Trophoblast cell (in vitro differentiated cells and primary cell): ENCODE measurements around the gene SFSWAP.

Source experiments
- DNase-seq, 2 donors: peaks; one replicate each; pipeline ENCODE4 v3.0.0-alpha.2; 2016
- H2AFZ ChIP-seq: 2 replicates; pipeline ENCODE4 v1.6.1; 2013; ENCODE audit warnings: low read length, moderate library complexity, mild to moderate bottlenecking; ENCODE audit not compliant: insufficient read depth, poor library complexity
- H2AK5ac ChIP-seq: 2 replicates; pipeline ENCODE4 v1.6.1; 2013; ENCODE audit warnings: mild to moderate bottlenecking, low read length
- H2BK120ac ChIP-seq: 2 replicates; pipeline ENCODE4 v1.6.1; 2013; ENCODE audit warnings: low read length, mild to moderate bottlenecking, moderate library complexity; ENCODE audit not compliant: insufficient read depth, poor library complexity
- H2BK12ac ChIP-seq: 2 replicates; pipeline ENCODE4 v1.6.1; 2013; ENCODE audit warnings: mild to moderate bottlenecking, low read length, moderate library complexity
- H2BK5ac ChIP-seq: 2 replicates; pipeline ENCODE4 v1.6.1; 2013; ENCODE audit warnings: low read length, low read depth, moderate library complexity, mild to moderate bottlenecking; ENCODE audit not compliant: poor library complexity
- H3K14ac ChIP-seq: 2 replicates; pipeline ENCODE4 v1.6.1; 2013; ENCODE audit warnings: mild to moderate bottlenecking, low read length
- H3K18ac ChIP-seq: 2 replicates; pipeline ENCODE4 v1.6.1; 2013; ENCODE audit warnings: mild to moderate bottlenecking, low read length
- H3K23ac ChIP-seq: 2 replicates; pipeline ENCODE4 v1.6.1; 2013; ENCODE audit warnings: low read length
- H3K27ac ChIP-seq: 2 replicates; pipeline ENCODE4 v1.5.1; 2013; ENCODE audit warnings: low read depth, mild to moderate bottlenecking, inconsistent platforms, low read length, moderate library complexity
- H3K27me3 ChIP-seq: 2 replicates; pipeline ENCODE4 v1.6.1; 2013; ENCODE audit warnings: inconsistent platforms, mild to moderate bottlenecking, low read length, moderate library complexity; ENCODE audit not compliant: insufficient read depth
- H3K36me3 ChIP-seq, 2 experiments: 1 replicate in 1 of 2; 2 replicates in 1 of 2; pipeline ENCODE4 v1.6.1; 2013; ENCODE audit warnings: low read length in 2 of 2, mild to moderate bottlenecking in 2 of 2, moderate library complexity in 1 of 2; ENCODE audit not compliant: insufficient read depth in 2 of 2, control insufficient read depth in 1 of 2
- H3K4ac ChIP-seq: 2 replicates; pipeline ENCODE4 v1.6.1; 2013; ENCODE audit warnings: low read depth, mild to moderate bottlenecking, low read length, moderate library complexity
- H3K4me1 ChIP-seq, 2 experiments: 1 replicate in 1 of 2; 2 replicates in 1 of 2; pipeline ENCODE4 v1.6.1; 2013; ENCODE audit warnings: low read length in 2 of 2, mild to moderate bottlenecking in 2 of 2, moderate library complexity in 1 of 2; ENCODE audit not compliant: insufficient read depth in 2 of 2, control insufficient read depth in 1 of 2
- H3K4me2 ChIP-seq: 2 replicates; pipeline ENCODE4 v1.6.1; 2013; ENCODE audit warnings: inconsistent platforms, mild to moderate bottlenecking, low read length, moderate library complexity
- H3K4me3 ChIP-seq: 2 replicates; pipeline ENCODE4 v1.5.1; 2013; ENCODE audit warnings: mild to moderate bottlenecking, low read depth, low read length, inconsistent platforms
- H3K79me1 ChIP-seq: one replicate; pipeline ENCODE4 v1.6.1; 2013; ENCODE audit warnings: low read length
- H3K79me2 ChIP-seq: 2 replicates; pipeline ENCODE4 v1.6.1; 2013; ENCODE audit warnings: low read length, mild to moderate bottlenecking; ENCODE audit not compliant: control insufficient read depth, insufficient read depth, poor library complexity
- H3K9ac ChIP-seq: 2 replicates; pipeline ENCODE4 v1.6.1; 2013; ENCODE audit warnings: mild to moderate bottlenecking, low read length
- H3K9me3 ChIP-seq: 2 replicates; pipeline ENCODE4 v1.6.1; 2013; ENCODE audit warnings: low read depth, mild to moderate bottlenecking, control low read depth, inconsistent platforms, low read length; ENCODE audit not compliant: insufficient read depth
- H4K12ac ChIP-seq: 2 replicates; pipeline ENCODE4 v1.6.1; 2013; ENCODE audit warnings: low read depth, mild to moderate bottlenecking, low read length, moderate library complexity
- H4K8ac ChIP-seq: 2 replicates; pipeline ENCODE4 v1.6.1; 2013; ENCODE audit warnings: low read depth, mild to moderate bottlenecking, low read length, moderate library complexity
- H4K91ac ChIP-seq: one replicate; pipeline ENCODE4 v1.6.1; 2013; ENCODE audit warnings: low read depth, mild to moderate bottlenecking, low read length, moderate library complexity
- WGBS: extraction: QIAGEN DNeasy Blood & Tissue Kit; methylation state at CpG from one replicate; pipeline ENCODE4 v1.1.7; 2013; ENCODE audit warnings: missing lambda C conversion rate; ENCODE audit not compliant: insufficient read length, insufficient coverage; ENCODE audit errors: extremely low coverage; 5-methylcytosine and 5-hydroxymethylcytosine counted together

Gene SFSWAP

DNA sequence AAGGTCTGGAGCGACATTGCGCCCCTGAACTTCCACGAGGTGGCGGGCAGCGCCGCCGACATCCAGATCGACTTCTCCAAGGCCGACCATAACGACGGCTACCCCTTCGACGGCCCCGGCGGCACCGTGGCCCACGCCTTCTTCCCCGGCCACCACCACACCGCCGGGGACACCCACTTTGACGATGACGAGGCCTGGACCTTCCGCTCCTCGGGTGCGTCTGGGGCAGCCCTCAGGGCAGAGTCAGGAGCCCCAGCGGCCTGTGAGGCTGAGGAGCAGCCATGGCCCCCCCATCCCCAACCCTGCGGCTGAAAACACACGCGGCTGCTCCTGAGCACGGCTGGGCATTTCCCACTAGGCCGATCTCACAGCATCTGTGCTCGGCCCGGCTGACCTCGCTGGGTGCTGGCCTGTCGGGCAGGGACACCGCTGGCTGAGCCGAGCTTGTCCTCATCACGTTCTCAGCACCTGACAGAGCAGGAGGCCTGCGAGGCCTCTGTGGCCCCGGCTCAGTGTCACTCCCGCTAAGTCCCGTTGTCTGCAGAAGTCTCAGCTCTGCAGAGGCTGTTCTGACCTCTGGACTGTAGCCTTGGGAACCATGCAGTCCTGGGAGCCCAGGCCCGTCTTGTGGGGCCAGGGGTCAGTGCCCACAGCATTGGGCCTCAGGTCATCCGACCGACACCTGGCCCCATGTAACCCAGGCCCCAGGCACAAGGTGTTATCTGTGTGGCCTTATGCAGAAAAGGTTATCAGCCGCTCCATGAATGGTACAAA, 129.9 kb downstream of the SFSWAP start:
- H3K27me3 ChIP-seq: no peaks in the 10 kb centered on the region
- no peak overlapping the region for H4K8ac ChIP-seq
- H3K27ac ChIP-seq: no peak overlapping the region
- H2BK5ac ChIP-seq: no peak overlapping the region
- peaks cover 2 to 8% of the 10 kb centered on the region in 2 experiments for H3K4me1 ChIP-seq
- H2BK12ac ChIP-seq: no peak overlapping the region
- WGBS: no CpG with 5 or more reads among the region's 46 CpGs
- H3K18ac ChIP-seq: no peak overlapping the region
- peaks cover 4 to 5% of the 10 kb centered on the region in 2 experiments for H3K36me3 ChIP-seq
- no peak overlapping the region for H3K4me3 ChIP-seq
- no peak overlapping the region for H2AK5ac ChIP-seq
- H3K79me1 ChIP-seq: no peaks in the 10 kb centered on the region
- H3K14ac ChIP-seq: no peak overlapping the region
- no peak overlapping the region for H3K4me2 ChIP-seq
- H3K9me3 ChIP-seq: peaks cover 2% of the 10 kb centered on the region
- H4K12ac ChIP-seq: no peak overlapping the region
- H3K23ac ChIP-seq: no peak overlapping the region
- H2AFZ ChIP-seq: no peak overlapping the region
- no peak overlapping the region for H3K4ac ChIP-seq
- H4K91ac ChIP-seq: no peak overlapping the region
- H2BK120ac ChIP-seq: no peak overlapping the region
- DNase-seq: peak in 1 of 2 donors; percentile 34
- H3K79me2 ChIP-seq: no peaks in the 10 kb centered on the region
- no peak overlapping the region for H3K9ac ChIP-seq

DNA sequence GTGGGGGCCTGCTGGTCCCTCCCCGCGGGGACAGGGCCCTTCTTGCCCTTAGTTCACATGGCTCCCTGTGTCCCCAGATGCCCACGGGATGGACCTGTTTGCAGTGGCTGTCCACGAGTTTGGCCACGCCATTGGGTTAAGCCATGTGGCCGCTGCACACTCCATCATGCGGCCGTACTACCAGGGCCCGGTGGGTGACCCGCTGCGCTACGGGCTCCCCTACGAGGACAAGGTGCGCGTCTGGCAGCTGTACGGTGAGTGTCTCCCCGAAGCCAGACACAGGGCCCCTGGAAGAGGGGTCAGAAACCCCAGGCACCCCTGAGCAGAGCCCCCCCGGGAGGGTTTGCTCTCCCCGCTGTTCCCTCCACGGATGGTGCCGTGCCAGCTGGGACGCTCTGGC, 130.7 kb downstream of the SFSWAP start:
- Histone ChIP-seq H2AFZ (no peak overlapping the region), H2BK12ac (no peak overlapping the region), H4K91ac (no peak overlapping the region), H3K9ac (no peak overlapping the region), H2BK120ac (no peak overlapping the region), H3K4me1 (peaks cover 2 to 8% of the 10 kb centered on the region in 2 experiments), H4K12ac (no peak overlapping the region), H4K8ac (no peak overlapping the region), H3K27me3 (no peaks in the 10 kb centered on the region), H3K27ac (no peak overlapping the region), H3K18ac (no peak overlapping the region), H3K23ac (no peak overlapping the region), H3K4me3 (no peak overlapping the region), H3K9me3 (peaks cover 1% of the 10 kb centered on the region), H3K4ac (no peak overlapping the region), H3K36me3 (peaks cover 4 to 6% of the 10 kb centered on the region in 2 experiments), H3K14ac (no peak overlapping the region), H3K79me1 (no peaks in the 10 kb centered on the region), H2AK5ac (no peak overlapping the region), H3K4me2 (no peak overlapping the region), H2BK5ac (no peak overlapping the region), H3K79me2 (no peaks in the 10 kb centered on the region)
- no CpG with 5 or more reads among the region's 22 CpGs for WGBS
- DNase-seq: no peak

DNA sequence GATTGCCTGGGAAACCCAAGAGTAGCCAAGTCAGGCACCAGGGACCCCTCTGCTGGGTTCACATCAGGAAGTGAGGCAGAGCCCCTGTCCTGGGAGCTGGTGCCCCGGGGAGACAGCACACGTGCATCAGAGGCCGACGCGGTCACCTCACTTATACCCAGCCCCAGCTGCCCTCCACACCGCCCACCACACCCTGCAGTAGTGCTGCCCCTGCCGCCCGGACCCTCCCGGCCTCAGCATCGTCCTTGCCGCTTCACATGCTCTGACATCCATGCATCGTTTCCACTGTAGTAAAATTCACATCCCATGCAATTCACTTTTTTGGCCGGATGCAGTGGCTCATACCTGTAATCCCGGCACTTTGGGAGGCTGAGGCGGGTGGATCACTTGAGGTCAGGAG, 131.3 kb downstream of the SFSWAP start:
- Histone ChIP-seq H4K12ac (no peak overlapping the region), H2AK5ac (no peak overlapping the region), H2BK12ac (no peak overlapping the region), H3K4me3 (no peak overlapping the region), H4K91ac (no peak overlapping the region), H3K79me1 (no peaks in the 10 kb centered on the region), H2BK120ac (no peak overlapping the region), H3K4me2 (no peak overlapping the region), H3K4me1 (peaks cover 2 to 8% of the 10 kb centered on the region in 2 experiments), H3K23ac (no peak overlapping the region), H4K8ac (no peak overlapping the region), H3K4ac (no peak overlapping the region), H3K79me2 (no peaks in the 10 kb centered on the region), H3K27ac (no peak overlapping the region), H3K18ac (no peak overlapping the region), H2BK5ac (no peak overlapping the region), H2AFZ (no peak overlapping the region), H3K9me3 (no peaks in the 10 kb centered on the region), H3K14ac (no peak overlapping the region), H3K9ac (no peak overlapping the region), H3K27me3 (no peaks in the 10 kb centered on the region), H3K36me3 (peaks cover 4 to 6% of the 10 kb centered on the region in 2 experiments)
- no CpG with 5 or more reads among the region's 15 CpGs for WGBS
- no peak for DNase-seq

DNA sequence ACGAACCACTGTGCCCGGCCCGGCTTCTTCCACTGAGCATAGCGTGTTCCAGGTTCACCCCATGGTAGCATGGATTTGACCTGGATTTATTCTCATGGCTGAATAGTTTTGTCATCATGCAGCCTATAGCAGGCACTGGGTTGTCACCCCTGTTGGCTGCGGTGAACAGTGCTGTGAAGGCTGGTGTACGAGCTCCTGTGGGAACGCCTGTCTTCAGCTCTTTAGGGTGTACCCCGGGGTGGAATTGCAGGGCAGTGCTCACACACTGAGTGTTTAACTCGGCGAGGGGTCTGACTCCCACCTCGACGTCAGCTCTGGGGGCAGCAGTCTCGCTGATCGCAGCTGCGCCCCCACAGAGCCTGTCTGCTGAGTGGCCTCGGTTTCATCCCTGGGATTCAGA, 132.6 kb downstream of the SFSWAP start:
- H3K27ac ChIP-seq: no peak overlapping the region
- DNase-seq: no peak
- H4K12ac ChIP-seq: no peak overlapping the region
- no peak overlapping the region for H2BK12ac ChIP-seq
- peaks cover 4 to 6% of the 10 kb centered on the region in 2 experiments for H3K36me3 ChIP-seq
- no peak overlapping the region for H2BK5ac ChIP-seq
- H3K4ac ChIP-seq: no peak overlapping the region
- no peaks in the 10 kb centered on the region for H3K9me3 ChIP-seq
- no peak overlapping the region for H2AFZ ChIP-seq
- no peaks in the 10 kb centered on the region for H3K27me3 ChIP-seq
- no peak overlapping the region for H3K23ac ChIP-seq
- no peak overlapping the region for H2BK120ac ChIP-seq
- no peak overlapping the region for H3K9ac ChIP-seq
- no CpG with 5 or more reads among the region's 16 CpGs for WGBS
- H3K4me3 ChIP-seq: no peak overlapping the region
- no peaks in the 10 kb centered on the region for H3K79me2 ChIP-seq
- H3K79me1 ChIP-seq: no peaks in the 10 kb centered on the region
- no peak overlapping the region for H2AK5ac ChIP-seq
- H4K91ac ChIP-seq: no peak overlapping the region
- H3K4me2 ChIP-seq: no peak overlapping the region
- H4K8ac ChIP-seq: no peak overlapping the region
- no peak overlapping the region for H3K18ac ChIP-seq
- H3K14ac ChIP-seq: no peak overlapping the region
- H3K4me1 ChIP-seq: peaks cover 0 to 2% of the 10 kb centered on the region in 2 experiments
